Spinal cord (tissue), 10 donors: ENCODE results near the gene HNRNPU. TPM values are rescaled to one million over a fixed set of nuclear protein-coding genes. Genes with fewer than 3 reads are reported as not detected.
A peak's percentile ranks its signal among the peaks of the same experiment; 100 is the strongest.

Source experiments
- DNase-seq, 6 donors: peaks; one replicate each; pipeline versions ENCODE4 v3.0.0 to v3.0.0-alpha.2; 2013 to 2015; ENCODE audit warnings: low spot score in 6 of 6, low read depth in 4 of 6
- H3K27ac ChIP-seq: one replicate; pipeline ENCODE4 v1.5.1; 2013; ENCODE audit warnings: low read depth, low read length, control low read depth
- H3K27me3 ChIP-seq: one replicate; pipeline ENCODE4 v1.6.1; 2013; ENCODE audit warnings: low read length; ENCODE audit not compliant: control insufficient read depth, insufficient read depth
- H3K36me3 ChIP-seq: one replicate; pipeline ENCODE4 v1.6.1; 2013; ENCODE audit warnings: low read length; ENCODE audit not compliant: control insufficient read depth, insufficient read depth
- H3K4me1 ChIP-seq: one replicate; pipeline ENCODE4 v1.6.1; 2013; ENCODE audit warnings: low read length; ENCODE audit not compliant: control insufficient read depth, insufficient read depth
- H3K4me3 ChIP-seq: one replicate; pipeline ENCODE4 v1.5.1; 2013; ENCODE audit warnings: low read depth, low read length, control low read depth
- H3K9me3 ChIP-seq: one replicate; pipeline ENCODE4 v1.6.1; 2013; ENCODE audit warnings: low read length; ENCODE audit not compliant: control insufficient read depth, insufficient read depth
- WGBS: methylation state at CpG from one replicate; pipeline ENCODE4 v1.1.5; 2013; ENCODE audit warnings: missing lambda C conversion rate; ENCODE audit not compliant: insufficient coverage; 5-methylcytosine and 5-hydroxymethylcytosine counted together
- polyA plus RNA-seq, 2 donors: library from polyadenylated mRNA; unstranded; fragments of 120-200 nt; gene quantifications; one replicate each; pipeline ENCODE4 v1.2.1, GENCODE V29; 2013; ENCODE audit not compliant: insufficient read length in 2 of 2
- total RNA-seq, 2 donors: library from RNA; depleted of rRNA in 1 of 2; stranded (reverse); fragments of 120-200 nt in 1 of 2; fragments of >200 nt in 1 of 2; gene quantifications; one replicate each; pipeline versions ENCODE4 v1.2.3 to v1.2.4, GENCODE V29; 2013 to 2014
- donor health status: healthy.

HNRNPU gene
- total and polyA plus RNA-seq, 4 donors = 271 to 445 (median 364) TPM

DNA sequence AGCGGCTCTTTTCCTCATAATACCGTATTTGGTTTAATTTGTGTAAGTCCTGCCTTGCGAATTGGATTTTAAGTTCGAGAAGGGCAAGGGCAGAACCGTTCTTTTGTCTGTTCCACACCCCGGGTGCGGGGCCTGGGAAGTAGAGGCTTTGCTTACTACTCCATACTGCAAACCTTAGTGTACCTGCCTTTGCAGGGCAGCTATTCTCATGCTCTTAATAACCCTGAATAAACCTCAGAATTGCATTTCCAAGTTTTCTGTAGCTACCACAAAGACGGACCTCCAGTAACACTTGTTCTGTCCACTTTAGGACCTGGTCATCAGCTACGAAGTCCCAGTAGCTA lies 657 bp upstream of the HNRNPU start:
- Histone ChIP-seq H3K4me1 (peaks cover 2% of the 10 kb centered on the region), H3K27me3 (no peaks in the 10 kb centered on the region), H3K27ac (peak overlapping the region; percentile 100), H3K9me3 (no peaks in the 10 kb centered on the region), H3K36me3 (peaks cover 2% of the 10 kb centered on the region), H3K4me3 (peak overlapping the region; percentile 97)
- WGBS = 18% methylated on average over 4 of the region's 9 CpGs
- DNase-seq = no peak

- H3K4me3 ChIP-seq = peak overlapping the region; percentile 97
Measured at GRCh38 chr1:244863491-244864252, 671 bp downstream of the HNRNPU start.

GRCh38 chr1:244862699-244863490 lies 1.4 kb downstream of the HNRNPU start:
- Histone ChIP-seq H3K4me3 (peak overlapping the region; percentile 97), H3K36me3 (peaks cover 6% of the 10 kb centered on the region), H3K9me3 (no peaks in the 10 kb centered on the region), H3K27ac (peak overlapping the region; percentile 100), H3K27me3 (no peaks in the 10 kb centered on the region), H3K4me1 (peaks cover 5% of the 10 kb centered on the region)
- 0% methylated on average over 61 of the region's 87 CpGs for WGBS
- peak; percentile 60 to 98 (median 87) for DNase-seq

More at GRCh38 chr1:244863491-244864252, 671 bp downstream of the HNRNPU start:
- no peak for DNase-seq
- no peaks in the 10 kb centered on the region for H3K27me3 ChIP-seq
- peaks cover 5% of the 10 kb centered on the region for H3K4me1 ChIP-seq
- peaks cover 6% of the 10 kb centered on the region for H3K36me3 ChIP-seq
- under 1% methylated on average over 87 of the region's 92 CpGs for WGBS
- H3K9me3 ChIP-seq = no peaks in the 10 kb centered on the region
- peak overlapping the region; percentile 100 for H3K27ac ChIP-seq

DNA sequence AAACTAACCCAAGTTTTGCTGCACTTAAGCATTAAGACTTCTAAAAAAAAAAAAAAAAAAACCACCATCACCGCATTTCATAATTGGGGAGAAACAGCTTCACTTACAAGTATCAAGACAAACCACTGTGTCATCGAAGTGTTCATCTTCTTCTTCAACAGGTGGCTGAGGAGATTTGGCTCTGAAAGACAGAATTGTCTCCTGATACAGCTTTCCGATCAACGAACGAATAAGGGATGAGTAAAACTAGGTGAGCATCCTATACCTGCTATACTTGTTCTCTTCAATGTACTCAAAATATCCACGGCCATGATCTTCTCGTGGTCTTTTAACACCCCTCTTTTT lies 2.0 kb downstream of the HNRNPU start:
- Histone ChIP-seq H3K36me3 (peaks cover 8% of the 10 kb centered on the region), H3K9me3 (no peaks in the 10 kb centered on the region), H3K4me1 (peaks cover 5% of the 10 kb centered on the region), H3K4me3 (peak overlapping the region; percentile 97), H3K27me3 (no peaks in the 10 kb centered on the region), H3K27ac (peak overlapping the region; percentile 100)
- peak in 1 of 6 donors; percentile 41 for DNase-seq
- WGBS = 0% methylated on average over 2 of the region's 7 CpGs

- no peaks in the 10 kb centered on the region for H3K9me3 ChIP-seq
- peaks cover 5% of the 10 kb centered on the region for H3K4me1 ChIP-seq
- H3K27me3 ChIP-seq = no peaks in the 10 kb centered on the region
- peaks cover 13% of the 10 kb centered on the region for H3K36me3 ChIP-seq
- WGBS = 0% methylated on average over 1 of the region's 2 CpGs
- peak in 1 of 6 donors; percentile 20 for DNase-seq
- peak overlapping the region; percentile 97 for H3K4me3 ChIP-seq
- H3K27ac ChIP-seq = peak overlapping the region; percentile 100
Measured at GRCh38 chr1:244861683-244862082, 2.7 kb downstream of the HNRNPU start.

GRCh38 chr1:244860914-244861610 lies 3.3 kb downstream of the HNRNPU start:
- H3K27me3 ChIP-seq = no peaks in the 10 kb centered on the region
- H3K9me3 ChIP-seq = no peaks in the 10 kb centered on the region
- no peak for DNase-seq
- H3K36me3 ChIP-seq = peaks cover 18% of the 10 kb centered on the region
- WGBS = 0% methylated on average over 2 of the region's 2 CpGs
- peak overlapping the region; percentile 97 for H3K4me3 ChIP-seq
- peaks cover 5% of the 10 kb centered on the region for H3K4me1 ChIP-seq
- peak overlapping the region; percentile 100 for H3K27ac ChIP-seq

- Histone ChIP-seq H3K9me3 (no peaks in the 10 kb centered on the region), H3K27me3 (no peaks in the 10 kb centered on the region), H3K4me1 (peaks cover 5% of the 10 kb centered on the region), H3K27ac (no peak overlapping the region), H3K36me3 (peaks cover 25% of the 10 kb centered on the region), H3K4me3 (no peak overlapping the region)
- DNase-seq = no peak
- WGBS = 85% methylated on average over 5 of the region's 9 CpGs
Measured at GRCh38 chr1:244860078-244860477, 4.3 kb downstream of the HNRNPU start.

DNA sequence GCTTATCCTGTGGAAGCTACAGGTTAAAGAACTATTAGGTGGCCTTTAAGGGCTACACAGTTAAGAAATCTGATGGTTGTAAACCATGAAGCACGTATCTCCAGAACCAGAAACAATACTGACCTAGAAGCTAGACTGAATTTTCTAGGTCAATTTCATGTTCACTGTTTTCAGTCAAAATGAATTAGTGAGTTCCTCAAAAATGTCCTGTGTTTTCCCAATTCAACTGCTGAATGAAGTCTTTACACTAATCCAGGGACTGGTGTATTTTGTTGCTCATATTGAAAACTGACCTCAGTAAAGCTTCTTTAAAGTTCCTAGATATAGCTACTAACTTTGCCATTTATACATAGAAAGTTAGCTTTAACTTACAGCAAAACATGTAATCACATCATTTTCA lies 6.0 kb downstream of the HNRNPU start:
- no CpG with 5 or more reads among the region's 1 CpG for WGBS

DNA sequence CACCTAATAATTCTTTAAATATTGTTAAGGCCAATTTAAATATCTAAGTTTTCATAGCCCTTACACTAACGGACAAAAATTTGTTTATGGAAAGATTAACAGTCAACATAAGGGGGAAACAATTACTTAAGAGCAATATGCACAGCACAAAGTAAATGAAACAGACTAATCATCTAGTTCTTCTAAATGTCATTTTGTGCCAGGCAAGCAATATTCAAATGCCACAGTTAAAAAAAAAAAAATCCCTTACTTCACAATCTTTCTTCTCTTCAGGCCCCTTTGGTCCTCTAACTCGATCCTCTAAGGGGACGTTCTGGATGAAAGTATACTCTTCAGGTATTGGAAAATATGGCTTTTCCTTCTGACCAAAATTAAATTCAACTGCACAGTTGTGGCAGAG lies 6.6 kb downstream of the HNRNPU start:
- H3K27me3 ChIP-seq = no peaks in the 10 kb centered on the region
- H3K4me3 ChIP-seq = no peak overlapping the region
- peaks cover 5% of the 10 kb centered on the region for H3K4me1 ChIP-seq
- no peaks in the 10 kb centered on the region for H3K9me3 ChIP-seq
- no peak overlapping the region for H3K27ac ChIP-seq
- no peak for DNase-seq
- WGBS = no CpG with 5 or more reads among the region's 3 CpGs
- H3K36me3 ChIP-seq = peaks cover 28% of the 10 kb centered on the region

More for the DNA sequence above, 6.0 kb downstream of the HNRNPU start:
- no peaks in the 10 kb centered on the region for H3K27me3 ChIP-seq
- no peak for DNase-seq
- no peak overlapping the region for H3K27ac ChIP-seq
- H3K4me3 ChIP-seq = no peak overlapping the region
- H3K9me3 ChIP-seq = no peaks in the 10 kb centered on the region
- peaks cover 28% of the 10 kb centered on the region for H3K36me3 ChIP-seq
- H3K4me1 ChIP-seq = peaks cover 5% of the 10 kb centered on the region
